WTC11 (cell line): Measurements from ENCODE around the gene TAF1B. TPM values are rescaled to one million over a fixed set of nuclear protein-coding genes. Genes with fewer than 3 reads are reported as not detected.

ENCODE experiments used
- ATAC-seq: fragments of 200-7000 bp; cut with Tn5 transposase; 2 replicates; pipeline ENCODE4 v1.10.0; 2021; ENCODE audit warnings: mild to moderate bottlenecking, moderate library complexity
- CTCF ChIA-PET: fragments of 300-600 bp; sonication (Branson Sonifier 250); formaldehyde crosslinking; loops from one replicate; lab custom pipeline; 2021; ENCODE audit warnings: antibody characterized with exemption; lab: Charles Lee
- POLR2A ChIA-PET: fragments of 350-600 bp; sonication (Branson Sonifier 250); formaldehyde crosslinking; loops from one replicate; lab custom pipeline; 2021; ENCODE audit warnings: antibody characterized with exemption; lab: Charles Lee
- DNase-seq: peaks from one replicate; pipeline ENCODE4 v3.0.0; 2021; ENCODE audit warnings: low spot score
- H3K27ac Mint-ChIP-seq: 2 replicates; pipeline ENCODE4 v1.8.0; 2021; ENCODE audit warnings: mixed read lengths
- H3K27me3 Mint-ChIP-seq: 2 replicates; pipeline ENCODE4 v1.8.0; 2021; ENCODE audit warnings: low read depth, mild to moderate bottlenecking, moderate library complexity, mixed read lengths
- H3K36me3 Mint-ChIP-seq: 2 replicates; pipeline ENCODE4 v1.8.0; 2021; ENCODE audit warnings: mixed read lengths
- H3K4me1 Mint-ChIP-seq: 2 replicates; pipeline ENCODE4 v1.8.0; 2022; ENCODE audit warnings: mixed read lengths
- H3K4me3 Mint-ChIP-seq: 2 replicates; pipeline ENCODE4 v1.8.0; 2021; ENCODE audit warnings: mild to moderate bottlenecking, moderate library complexity, mixed read lengths
- H3K9me3 Mint-ChIP-seq: 2 replicates; pipeline ENCODE4 v1.8.0; 2021; ENCODE audit warnings: mixed read lengths
- ATF1 ChIP-seq: sonication (generic); formaldehyde crosslinking; IDR thresholded peaks from 2 replicates; pipeline ENCODE4 v1.8.1; 2023; ENCODE audit warnings: mild to moderate bottlenecking, moderate library complexity, missing genetic modification reagents
- ESRRA ChIP-seq: sonication (generic); formaldehyde crosslinking; IDR thresholded peaks from 2 replicates; pipeline ENCODE4 v1.8.1; 2022; ENCODE audit warnings: mild to moderate bottlenecking, missing genetic modification reagents, borderline replicate concordance
- ETV6 ChIP-seq: sonication (generic); formaldehyde crosslinking; IDR thresholded peaks from 2 replicates; pipeline ENCODE4 v1.8.1; 2022; ENCODE audit warnings: mild to moderate bottlenecking, missing genetic modification reagents
- FOXJ3 ChIP-seq: sonication (generic); formaldehyde crosslinking; IDR thresholded peaks from 2 replicates; pipeline ENCODE4 v1.9.0; 2021; ENCODE audit warnings: missing genetic modification reagents, mild to moderate bottlenecking, borderline replicate concordance
- FOXK1 ChIP-seq: sonication (generic); formaldehyde crosslinking; IDR thresholded peaks from 2 replicates; pipeline ENCODE4 v1.8.0; 2022; ENCODE audit warnings: mild to moderate bottlenecking, moderate library complexity, missing genetic modification reagents
- GTF2I ChIP-seq: fragments of 250-450 bp; sonication (Bioruptor Pico); conservative IDR thresholded peaks from 2 replicates; pipeline ENCODE4 v1.4.0; 2021; ENCODE audit warnings: mild to moderate bottlenecking
- HMGA2 ChIP-seq: fragments of 250-450 bp; sonication (Bioruptor Pico); IDR thresholded peaks from 2 replicates; pipeline ENCODE4 v1.4.0; 2021; ENCODE audit warnings: mild to moderate bottlenecking, moderate library complexity
- NR1H2 ChIP-seq: sonication (generic); formaldehyde crosslinking; IDR thresholded peaks from 2 replicates; pipeline ENCODE4 v1.9.0; 2021; ENCODE audit warnings: mild to moderate bottlenecking, moderate library complexity, missing genetic modification reagents
- PRRX2 ChIP-seq: fragments of 250-450 bp; sonication (Bioruptor Pico); IDR thresholded peaks from 2 replicates; pipeline ENCODE4 v1.8.0; 2021; ENCODE audit warnings: mild to moderate bottlenecking
- SMAD4 ChIP-seq: sonication (generic); formaldehyde crosslinking; IDR thresholded peaks from 2 replicates; pipeline ENCODE4 v1.8.0; 2022; ENCODE audit warnings: mild to moderate bottlenecking, missing genetic modification reagents
- SP1 ChIP-seq: sonication (generic); formaldehyde crosslinking; conservative IDR thresholded peaks from 2 replicates; pipeline ENCODE4 v1.8.1; 2022; ENCODE audit warnings: missing genetic modification reagents
- total RNA-seq: library from RNA; stranded (reverse); gene quantifications from 3 replicates; pipeline ENCODE4 v1.2.3, GENCODE V29; 2021
- TF ChIP-seq, protein P1 (sequence below): sonication (generic); formaldehyde crosslinking; IDR thresholded peaks from 2 replicates; pipeline ENCODE4 v1.8.1; 2022; ENCODE audit warnings: missing genetic modification reagents, borderline replicate concordance
- TF ChIP-seq, protein P2 (sequence below): sonication (generic); formaldehyde crosslinking; IDR thresholded peaks from 2 replicates; pipeline ENCODE4 v1.8.1; 2022; ENCODE audit warnings: mild to moderate bottlenecking, moderate library complexity, missing genetic modification reagents
- TF ChIP-seq, protein P3 (sequence below): fragments of 250-450 bp; sonication (Bioruptor Pico); IDR thresholded peaks from 2 replicates; pipeline ENCODE4 v1.8.0; 2021; ENCODE audit warnings: mild to moderate bottlenecking
- TF ChIP-seq, protein P4 (sequence below): sonication (generic); formaldehyde crosslinking; IDR thresholded peaks from 2 replicates; pipeline ENCODE4 v1.8.1; 2022; ENCODE audit warnings: low read depth, missing genetic modification reagents, borderline replicate concordance
- TF ChIP-seq, protein P5 (sequence below): fragments of 250-450 bp; sonication (Bioruptor Pico); IDR thresholded peaks from 2 replicates; pipeline ENCODE4 v1.9.0; 2021; ENCODE audit warnings: mild to moderate bottlenecking
- TF ChIP-seq, protein P6 (sequence below): sonication (generic); formaldehyde crosslinking; IDR thresholded peaks from 2 replicates; pipeline ENCODE4 v1.8.1; 2023; ENCODE audit warnings: mild to moderate bottlenecking, missing genetic modification reagents

The TAF1B gene
- total RNA-seq, 1 experiment from 2014 or later: 28.8 TPM

DNA sequence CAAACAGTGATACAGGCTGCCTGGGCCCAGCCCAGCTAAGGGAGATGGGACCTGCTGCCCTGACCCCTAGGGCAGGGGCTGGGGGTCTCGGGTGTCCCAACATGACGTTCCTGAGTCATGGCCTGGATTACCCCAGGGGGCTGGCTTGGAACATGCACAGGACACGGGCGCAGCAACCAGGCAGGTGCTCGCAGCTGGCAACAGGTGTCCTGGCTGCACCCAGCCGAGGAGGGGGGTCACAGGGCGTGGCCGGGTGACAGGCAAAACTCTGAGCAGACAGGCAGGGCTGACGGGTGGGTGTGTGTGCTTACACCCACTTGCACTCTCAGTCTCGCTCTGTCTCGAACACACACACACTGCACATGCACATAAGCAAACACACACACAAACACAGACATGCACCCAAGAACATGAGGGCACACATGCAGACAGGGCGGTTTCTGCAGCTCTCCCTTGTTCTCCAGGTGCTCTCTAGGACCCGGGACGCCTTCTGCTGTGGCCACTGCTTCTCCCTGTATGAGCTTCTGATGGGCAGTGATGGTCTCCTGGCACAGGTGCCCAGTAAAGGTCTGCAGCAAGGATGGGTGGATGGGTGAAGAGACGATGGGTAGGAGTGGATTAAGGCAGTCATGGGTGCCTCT, 33.7 kb upstream of the TAF1B start:
- Mint-ChIP-seq H3K27me3 (0 out of 2 replicates have a peak, but pooled peaks cover under 1% of the 10 kb centered on the region), H3K27ac (no peak overlapping the region), H3K36me3 (no peaks in the 10 kb centered on the region), H3K4me3 (no peak overlapping the region), H3K4me1 (peaks cover 6% of the 10 kb centered on the region), H3K9me3 (no peaks in the 10 kb centered on the region)
- ATAC-seq: no peak
- DNase-seq: no peak
- POLR2A ChIA-PET: no interaction called here
- TF ChIP-seq, protein P1, sequence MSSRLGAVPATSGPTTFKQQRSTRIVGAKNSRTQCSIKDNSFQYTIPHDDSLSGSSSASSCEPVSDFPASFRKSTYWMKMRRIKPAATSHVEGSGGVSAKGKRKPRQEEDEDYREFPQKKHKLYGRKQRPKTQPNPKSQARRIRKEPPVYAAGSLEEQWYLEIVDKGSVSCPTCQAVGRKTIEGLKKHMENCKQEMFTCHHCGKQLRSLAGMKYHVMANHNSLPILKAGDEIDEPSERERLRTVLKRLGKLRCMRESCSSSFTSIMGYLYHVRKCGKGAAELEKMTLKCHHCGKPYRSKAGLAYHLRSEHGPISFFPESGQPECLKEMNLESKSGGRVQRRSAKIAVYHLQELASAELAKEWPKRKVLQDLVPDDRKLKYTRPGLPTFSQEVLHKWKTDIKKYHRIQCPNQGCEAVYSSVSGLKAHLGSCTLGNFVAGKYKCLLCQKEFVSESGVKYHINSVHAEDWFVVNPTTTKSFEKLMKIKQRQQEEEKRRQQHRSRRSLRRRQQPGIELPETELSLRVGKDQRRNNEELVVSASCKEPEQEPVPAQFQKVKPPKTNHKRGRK (CRISPR knock-in tag): no peak
- TF ChIP-seq FOXK1 (CRISPR knock-in tag) (no peak), SP1 (CRISPR knock-in tag) (no peak), ETV6 (CRISPR knock-in tag) (no peak), SMAD4 (no peak), PRRX2 (CRISPR knock-in tag) (no peak), GTF2I (CRISPR knock-in tag) (no peak), FOXJ3 (no peak), ATF1 (CRISPR knock-in tag) (no peak), HMGA2 (CRISPR knock-in tag) (no peak), NR1H2 (CRISPR knock-in tag) (no peak), ESRRA (CRISPR knock-in tag) (no peak)
- TF ChIP-seq, protein P2, sequence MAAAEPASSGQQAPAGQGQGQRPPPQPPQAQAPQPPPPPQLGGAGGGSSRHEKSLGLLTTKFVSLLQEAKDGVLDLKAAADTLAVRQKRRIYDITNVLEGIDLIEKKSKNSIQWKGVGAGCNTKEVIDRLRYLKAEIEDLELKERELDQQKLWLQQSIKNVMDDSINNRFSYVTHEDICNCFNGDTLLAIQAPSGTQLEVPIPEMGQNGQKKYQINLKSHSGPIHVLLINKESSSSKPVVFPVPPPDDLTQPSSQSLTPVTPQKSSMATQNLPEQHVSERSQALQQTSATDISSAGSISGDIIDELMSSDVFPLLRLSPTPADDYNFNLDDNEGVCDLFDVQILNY (CRISPR knock-in tag): no peak
- TF ChIP-seq, protein P3, sequence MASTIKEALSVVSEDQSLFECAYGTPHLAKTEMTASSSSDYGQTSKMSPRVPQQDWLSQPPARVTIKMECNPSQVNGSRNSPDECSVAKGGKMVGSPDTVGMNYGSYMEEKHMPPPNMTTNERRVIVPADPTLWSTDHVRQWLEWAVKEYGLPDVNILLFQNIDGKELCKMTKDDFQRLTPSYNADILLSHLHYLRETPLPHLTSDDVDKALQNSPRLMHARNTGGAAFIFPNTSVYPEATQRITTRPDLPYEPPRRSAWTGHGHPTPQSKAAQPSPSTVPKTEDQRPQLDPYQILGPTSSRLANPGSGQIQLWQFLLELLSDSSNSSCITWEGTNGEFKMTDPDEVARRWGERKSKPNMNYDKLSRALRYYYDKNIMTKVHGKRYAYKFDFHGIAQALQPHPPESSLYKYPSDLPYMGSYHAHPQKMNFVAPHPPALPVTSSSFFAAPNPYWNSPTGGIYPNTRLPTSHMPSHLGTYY (CRISPR knock-in tag): no peak
- TF ChIP-seq, protein P4, sequence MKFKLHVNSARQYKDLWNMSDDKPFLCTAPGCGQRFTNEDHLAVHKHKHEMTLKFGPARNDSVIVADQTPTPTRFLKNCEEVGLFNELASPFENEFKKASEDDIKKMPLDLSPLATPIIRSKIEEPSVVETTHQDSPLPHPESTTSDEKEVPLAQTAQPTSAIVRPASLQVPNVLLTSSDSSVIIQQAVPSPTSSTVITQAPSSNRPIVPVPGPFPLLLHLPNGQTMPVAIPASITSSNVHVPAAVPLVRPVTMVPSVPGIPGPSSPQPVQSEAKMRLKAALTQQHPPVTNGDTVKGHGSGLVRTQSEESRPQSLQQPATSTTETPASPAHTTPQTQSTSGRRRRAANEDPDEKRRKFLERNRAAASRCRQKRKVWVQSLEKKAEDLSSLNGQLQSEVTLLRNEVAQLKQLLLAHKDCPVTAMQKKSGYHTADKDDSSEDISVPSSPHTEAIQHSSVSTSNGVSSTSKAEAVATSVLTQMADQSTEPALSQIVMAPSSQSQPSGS: no peak
- TF ChIP-seq, protein P5, sequence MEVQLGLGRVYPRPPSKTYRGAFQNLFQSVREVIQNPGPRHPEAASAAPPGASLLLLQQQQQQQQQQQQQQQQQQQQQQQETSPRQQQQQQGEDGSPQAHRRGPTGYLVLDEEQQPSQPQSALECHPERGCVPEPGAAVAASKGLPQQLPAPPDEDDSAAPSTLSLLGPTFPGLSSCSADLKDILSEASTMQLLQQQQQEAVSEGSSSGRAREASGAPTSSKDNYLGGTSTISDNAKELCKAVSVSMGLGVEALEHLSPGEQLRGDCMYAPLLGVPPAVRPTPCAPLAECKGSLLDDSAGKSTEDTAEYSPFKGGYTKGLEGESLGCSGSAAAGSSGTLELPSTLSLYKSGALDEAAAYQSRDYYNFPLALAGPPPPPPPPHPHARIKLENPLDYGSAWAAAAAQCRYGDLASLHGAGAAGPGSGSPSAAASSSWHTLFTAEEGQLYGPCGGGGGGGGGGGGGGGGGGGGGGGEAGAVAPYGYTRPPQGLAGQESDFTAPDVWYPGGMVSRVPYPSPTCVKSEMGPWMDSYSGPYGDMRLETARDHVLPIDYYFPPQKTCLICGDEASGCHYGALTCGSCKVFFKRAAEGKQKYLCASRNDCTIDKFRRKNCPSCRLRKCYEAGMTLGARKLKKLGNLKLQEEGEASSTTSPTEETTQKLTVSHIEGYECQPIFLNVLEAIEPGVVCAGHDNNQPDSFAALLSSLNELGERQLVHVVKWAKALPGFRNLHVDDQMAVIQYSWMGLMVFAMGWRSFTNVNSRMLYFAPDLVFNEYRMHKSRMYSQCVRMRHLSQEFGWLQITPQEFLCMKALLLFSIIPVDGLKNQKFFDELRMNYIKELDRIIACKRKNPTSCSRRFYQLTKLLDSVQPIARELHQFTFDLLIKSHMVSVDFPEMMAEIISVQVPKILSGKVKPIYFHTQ (CRISPR knock-in tag): no peak
- CTCF ChIA-PET: no interaction called here

DNA sequence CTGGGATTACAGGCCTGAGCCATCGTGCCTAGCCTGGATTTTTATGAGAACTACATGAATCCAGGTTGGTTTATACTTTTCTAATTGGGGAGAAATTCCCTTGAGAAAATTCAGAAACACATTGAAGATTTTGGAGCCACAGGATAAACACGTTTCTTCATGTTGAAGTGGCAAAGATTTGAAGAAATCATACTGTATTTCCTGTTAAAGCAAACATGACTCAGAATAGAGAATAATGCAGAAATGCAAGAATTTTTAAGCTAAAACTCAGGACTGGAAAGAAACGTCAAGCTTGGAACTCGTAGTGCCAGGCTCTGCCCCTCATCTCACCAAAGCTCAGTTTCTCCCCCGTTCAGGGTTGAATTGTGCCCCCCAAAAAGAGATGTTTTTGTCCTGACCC, 32.1 kb upstream of the TAF1B start:
- POLR2A ChIA-PET: no interaction called here
- H3K4me3 Mint-ChIP-seq: no peak overlapping the region
- 0 out of 2 replicates have a peak, but pooled peaks cover 4% of the 10 kb centered on the region for H3K27me3 Mint-ChIP-seq
- H3K27ac Mint-ChIP-seq: no peak overlapping the region
- DNase-seq: no peak
- H3K9me3 Mint-ChIP-seq: no peaks in the 10 kb centered on the region
- TF ChIP-seq, protein P6, sequence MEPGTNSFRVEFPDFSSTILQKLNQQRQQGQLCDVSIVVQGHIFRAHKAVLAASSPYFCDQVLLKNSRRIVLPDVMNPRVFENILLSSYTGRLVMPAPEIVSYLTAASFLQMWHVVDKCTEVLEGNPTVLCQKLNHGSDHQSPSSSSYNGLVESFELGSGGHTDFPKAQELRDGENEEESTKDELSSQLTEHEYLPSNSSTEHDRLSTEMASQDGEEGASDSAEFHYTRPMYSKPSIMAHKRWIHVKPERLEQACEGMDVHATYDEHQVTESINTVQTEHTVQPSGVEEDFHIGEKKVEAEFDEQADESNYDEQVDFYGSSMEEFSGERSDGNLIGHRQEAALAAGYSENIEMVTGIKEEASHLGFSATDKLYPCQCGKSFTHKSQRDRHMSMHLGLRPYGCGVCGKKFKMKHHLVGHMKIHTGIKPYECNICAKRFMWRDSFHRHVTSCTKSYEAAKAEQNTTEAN (CRISPR knock-in tag): no peak
- ATAC-seq: no peak
- H3K4me1 Mint-ChIP-seq: peaks cover 6% of the 10 kb centered on the region
- no peaks in the 10 kb centered on the region for H3K36me3 Mint-ChIP-seq
- CTCF ChIA-PET: interaction anchor here (0.9 to 5.7 kb wide), 6 partner anchors 10 to 173 kb away, joined by 3 to 56 read pairs (median 4); partner anchors contain the start of gene TAF1B
